B cell (primary cell): ENCODE results near the gene TNFAIP8L1. TPM values are rescaled to one million over a fixed set of nuclear protein-coding genes. Genes with fewer than 3 reads are reported as not detected.
A peak's percentile ranks its signal among the peaks of the same experiment; 100 is the strongest.

Experiments used
- ATAC-seq: fragments of 200-7000 bp; cut with Tn5 transposase; one replicate; pipeline ENCODE4 v1.10.0; 2021; ENCODE audit warnings: low read depth, mild to moderate bottlenecking, moderate number of reproducible peaks, moderate library complexity
- CTCF ChIA-PET: fragments of 350-600 bp; sonication (Branson Sonifier 250); formaldehyde crosslinking; loops from one replicate; lab custom pipeline; 2021; ENCODE audit warnings: antibody characterized with exemption, inconsistent platforms; lab: Charles Lee
- POLR2A ChIA-PET: fragments of 350-600 bp; sonication (Branson Sonifier 250); formaldehyde crosslinking; loops from one replicate; lab custom pipeline; 2021; ENCODE audit warnings: antibody characterized with exemption; lab: Charles Lee
- DNase-seq: peaks from one replicate; pipeline ENCODE4 v3.0.0; 2013
- H2AFZ ChIP-seq: 2 replicates; pipeline ENCODE4 v1.6.1; 2012; ENCODE audit warnings: mild to moderate bottlenecking, low read depth, low read length; ENCODE audit not compliant: insufficient read depth, poor library complexity, severe bottlenecking
- H3K27ac ChIP-seq, 2 donors: 1 replicate in 1 of 2; 2 replicates in 1 of 2; pipeline ENCODE4 v1.5.1; 2012 to 2013; ENCODE audit warnings: low read length in 2 of 2, mild to moderate bottlenecking in 2 of 2, moderate library complexity in 1 of 2
- H3K27me3 ChIP-seq, 4 experiments: fragments of 200-600 bp in 1 of 4; sonication (generic) in 1 of 4; replicated peaks in 1 of 4; 1 replicate in 2 of 4; 2 replicates in 2 of 4; pipeline versions ENCODE4 v1.6.1 to v1.7.0; 2013 to 2016; ENCODE audit warnings: low read length in 3 of 4, mild to moderate bottlenecking in 2 of 4, mixed read lengths in 1 of 4, moderate library complexity in 1 of 4; ENCODE audit not compliant: insufficient read depth in 4 of 4, control insufficient read depth in 3 of 4; ENCODE audit errors: control extremely low read depth in 1 of 4
- H3K36me3 ChIP-seq, 2 experiments: replicated peaks in 1 of 2; 1 replicate in 1 of 2; 2 replicates in 1 of 2; pipeline versions ENCODE4 v1.6.1 to v1.7.1; 2013; ENCODE audit warnings: low read length in 1 of 2; ENCODE audit not compliant: insufficient read depth in 2 of 2, control insufficient read depth in 1 of 2; ENCODE audit errors: control extremely low read depth in 1 of 2, extremely low read depth in 1 of 2
- H3K4me1 ChIP-seq, 2 donors: fragments of 200-600 bp in 1 of 2; sonication (generic) in 1 of 2; 1 replicate in 1 of 2; 2 replicates in 1 of 2; pipeline versions ENCODE4 v1.5.1 to v1.6.1; 2013 to 2017; ENCODE audit warnings: low read length in 2 of 2; ENCODE audit not compliant: control insufficient read depth in 2 of 2, insufficient read depth in 2 of 2
- H3K4me2 ChIP-seq: replicated peaks from 2 replicates; pipeline ENCODE3; 2012; ENCODE audit warnings: mild to moderate bottlenecking, low read depth, low read length; ENCODE audit not compliant: poor library complexity, severe bottlenecking
- H3K4me3 ChIP-seq, 5 experiments: fragments of 200-600 bp in 1 of 5; sonication (generic) in 1 of 5; 1 replicate in 3 of 5; 2 replicates in 2 of 5; pipeline versions ENCODE4 v1.5.1 to v1.7.0; 2011 to 2016; ENCODE audit warnings: low read length in 4 of 5, mild to moderate bottlenecking in 4 of 5, low read depth in 2 of 5, control low read depth in 1 of 5, moderate library complexity in 1 of 5; ENCODE audit not compliant: insufficient read depth in 1 of 5; ENCODE audit errors: control extremely low read depth in 1 of 5, extremely low read depth in 1 of 5
- H3K79me2 ChIP-seq: fragments of 200-600 bp; sonication (generic); one replicate; pipeline ENCODE4 v1.6.0; 2016; ENCODE audit warnings: low read length; ENCODE audit not compliant: control insufficient read depth, insufficient read depth
- H3K9ac ChIP-seq: fragments of 200-600 bp; sonication (generic); 2 replicates; pipeline ENCODE4 v1.6.1; 2017; ENCODE audit warnings: mild to moderate bottlenecking, low read length, moderate library complexity
- H3K9me3 ChIP-seq, 3 donors: one replicate each; pipeline versions ENCODE4 v1.6.1 to v1.7.1; 2013; ENCODE audit warnings: low read length in 2 of 3; ENCODE audit not compliant: control insufficient read depth in 2 of 3, insufficient read depth in 1 of 3; ENCODE audit errors: control extremely low read depth in 1 of 3
- H4K20me1 ChIP-seq: 2 replicates; pipeline ENCODE4 v1.6.0; 2012; ENCODE audit warnings: mild to moderate bottlenecking, low read length; ENCODE audit not compliant: insufficient read depth, control insufficient read depth, poor library complexity, severe bottlenecking
- H3K27ac Mint-ChIP-seq: one replicate; pipeline ENCODE4 v1.8.0; 2021; ENCODE audit warnings: mixed read lengths
- H3K27me3 Mint-ChIP-seq: one replicate; pipeline ENCODE4 v1.8.0; 2021; ENCODE audit warnings: mixed read lengths
- H3K4me1 Mint-ChIP-seq: one replicate; pipeline ENCODE4 v1.8.0; 2021; ENCODE audit warnings: mixed read lengths
- H3K4me3 Mint-ChIP-seq: one replicate; pipeline ENCODE4 v1.8.0; 2021; ENCODE audit warnings: mixed read lengths
- H3K9me3 Mint-ChIP-seq: one replicate; pipeline ENCODE4 v1.8.0; 2022; ENCODE audit warnings: mixed read lengths; ENCODE audit not compliant: insufficient read depth
- EZH2 ChIP-seq: IDR thresholded peaks from 2 replicates; pipeline ENCODE4 v1.6.1; 2012; ENCODE audit warnings: borderline replicate concordance, low read depth, mild to moderate bottlenecking, moderate library complexity, low read length; ENCODE audit not compliant: insufficient read depth, poor library complexity, severe bottlenecking
- WGBS: methylation state at CpG from one replicate; pipeline ENCODE4 v1.1.5; 2013; ENCODE audit warnings: missing lambda C conversion rate; ENCODE audit not compliant: insufficient coverage; 5-methylcytosine and 5-hydroxymethylcytosine counted together
- intact Hi-C: fragments of 100-400 bp; cut with micrococcal nuclease; formaldehyde crosslinking; loops from one replicate; pipeline ENCODE4 v1.10.0; 2022
- polyA plus RNA-seq: library from polyadenylated mRNA; depleted of rRNA; stranded (reverse); fragments of >200 nt; gene quantifications from 2 replicates; pipeline ENCODE4 v1.2.3, GENCODE V29; 2012
- total RNA-seq, 2 donors: library from RNA; stranded (reverse); fragments of 120-200 nt in 1 of 2; gene quantifications; 1 replicate in 1 of 2; 2 replicates in 1 of 2; pipeline versions ENCODE4 v1.2.3 to v1.2.4, GENCODE V29; 2013 to 2022
- TF ChIP-seq, protein P1 (sequence below): fragments of 200-600 bp; IDR thresholded peaks from one replicate; pipeline ENCODE4 v1.8.0; 2022; ENCODE audit warnings: antibody characterized with exemption, mild to moderate bottlenecking

Gene TNFAIP8L1
- total and polyA plus RNA-seq, 2 donors (not counting 1 experiment from before 2014, with no cell fraction given): 9.1 to 20.9 TPM

DNA sequence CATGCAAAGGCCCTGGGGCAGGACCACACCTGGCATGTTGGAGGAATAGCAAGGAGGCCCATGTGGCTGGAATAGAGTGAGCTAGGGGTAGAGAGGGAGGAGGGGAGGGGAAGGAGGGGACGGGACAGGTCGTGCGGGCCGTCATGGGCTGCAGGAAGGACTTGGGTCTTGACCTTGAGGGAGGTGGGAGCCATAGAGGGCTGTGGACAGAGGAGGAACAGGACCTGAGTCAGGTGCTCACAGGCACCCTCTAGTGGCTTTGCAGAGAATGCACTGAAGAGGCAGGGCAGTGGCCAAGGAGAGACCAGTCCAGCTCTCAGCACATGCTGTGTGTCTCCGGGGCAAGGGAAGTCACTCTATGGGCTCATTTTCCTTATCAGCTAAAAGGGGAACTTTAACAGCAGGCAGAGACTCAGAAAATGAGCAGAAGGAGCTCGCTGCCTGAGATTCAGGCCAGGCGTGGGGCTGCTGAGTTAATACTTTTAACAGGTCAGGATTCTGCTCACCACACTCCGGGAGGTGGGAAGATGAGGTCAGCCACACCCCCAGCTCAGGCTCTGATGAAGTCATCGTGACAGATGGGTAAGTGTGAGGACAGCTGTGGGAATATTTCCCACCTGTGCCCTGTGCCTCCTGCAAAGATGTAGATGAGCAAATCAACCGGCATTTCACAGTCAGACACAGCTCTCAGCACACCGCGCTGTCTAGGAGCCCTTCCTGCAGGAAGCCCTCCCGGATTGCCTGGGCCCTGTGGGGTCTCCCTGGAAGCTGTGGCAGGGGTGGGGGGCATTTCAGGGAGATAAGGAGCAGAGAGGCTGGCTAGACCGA lies 6.0 kb upstream of the TNFAIP8L1 start:
- H3K79me2 ChIP-seq: no peaks in the 10 kb centered on the region
- Mint-ChIP-seq H3K4me1 (peaks cover 17% of the 10 kb centered on the region), H3K27me3 (peaks cover 13% of the 10 kb centered on the region), H3K27ac (no peak overlapping the region), H3K9me3 (no peaks in the 10 kb centered on the region), H3K4me3 (peak overlapping the region; percentile 50)
- H3K27me3 ChIP-seq: peaks cover 0 to 3% (median 0%) of the 10 kb centered on the region in 4 experiments
- TF ChIP-seq, protein P1, sequence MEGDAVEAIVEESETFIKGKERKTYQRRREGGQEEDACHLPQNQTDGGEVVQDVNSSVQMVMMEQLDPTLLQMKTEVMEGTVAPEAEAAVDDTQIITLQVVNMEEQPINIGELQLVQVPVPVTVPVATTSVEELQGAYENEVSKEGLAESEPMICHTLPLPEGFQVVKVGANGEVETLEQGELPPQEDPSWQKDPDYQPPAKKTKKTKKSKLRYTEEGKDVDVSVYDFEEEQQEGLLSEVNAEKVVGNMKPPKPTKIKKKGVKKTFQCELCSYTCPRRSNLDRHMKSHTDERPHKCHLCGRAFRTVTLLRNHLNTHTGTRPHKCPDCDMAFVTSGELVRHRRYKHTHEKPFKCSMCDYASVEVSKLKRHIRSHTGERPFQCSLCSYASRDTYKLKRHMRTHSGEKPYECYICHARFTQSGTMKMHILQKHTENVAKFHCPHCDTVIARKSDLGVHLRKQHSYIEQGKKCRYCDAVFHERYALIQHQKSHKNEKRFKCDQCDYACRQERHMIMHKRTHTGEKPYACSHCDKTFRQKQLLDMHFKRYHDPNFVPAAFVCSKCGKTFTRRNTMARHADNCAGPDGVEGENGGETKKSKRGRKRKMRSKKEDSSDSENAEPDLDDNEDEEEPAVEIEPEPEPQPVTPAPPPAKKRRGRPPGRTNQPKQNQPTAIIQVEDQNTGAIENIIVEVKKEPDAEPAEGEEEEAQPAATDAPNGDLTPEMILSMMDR: peak; percentile 79
- no peak for TF ChIP-seq EZH2
- H3K4me1 ChIP-seq: peaks cover 8 to 35% of the 10 kb centered on the region in 2 donors
- WGBS: 51% methylated on average over 12 of the region's 14 CpGs
- intact Hi-C loops: no loop called here
- no peak overlapping the region for H3K4me3 ChIP-seq
- ATAC-seq (peak; percentile 55), DNase-seq (peak; percentile 65)
- ChIA-PET CTCF (interaction anchor here (1.0 to 3.2 kb wide), 15 partner anchors 10 to 158 kb away, joined by 3 to 30 read pairs (median 5); partner anchors contain the start of genes FEM1A and SEMA6B), POLR2A (interaction anchor here (0.6 kb wide), 1 partner anchor 175 kb away, joined by 13 read pairs; no protein-coding TSS in a partner anchor)
- no peaks in the 10 kb centered on the region for H4K20me1 ChIP-seq
- no peaks in the 10 kb centered on the region for H3K36me3 ChIP-seq
- H2AFZ ChIP-seq: peak overlapping the region; percentile 1
- peaks cover 0 to 4% (median 0%) of the 10 kb centered on the region in 3 donors for H3K9me3 ChIP-seq
- H3K27ac ChIP-seq: no peak overlapping the region
- no peak overlapping the region for H3K4me2 ChIP-seq
- no peak overlapping the region for H3K9ac ChIP-seq
